CD1c-positive myeloid dendritic cell (primary cell): ENCODE results near the gene NDUFB7.
"Not testable (repeated sequence)": the region's sequence is repeated elsewhere in the genome, so short reads cannot be mapped to it uniquely, and the experiment has no call there.

Source experiments
- DNase-seq: peaks from one replicate; pipeline ENCODE4 v3.0.0-alpha.2; 2016; ENCODE audit errors: extremely low spot score

Gene NDUFB7

DNA sequence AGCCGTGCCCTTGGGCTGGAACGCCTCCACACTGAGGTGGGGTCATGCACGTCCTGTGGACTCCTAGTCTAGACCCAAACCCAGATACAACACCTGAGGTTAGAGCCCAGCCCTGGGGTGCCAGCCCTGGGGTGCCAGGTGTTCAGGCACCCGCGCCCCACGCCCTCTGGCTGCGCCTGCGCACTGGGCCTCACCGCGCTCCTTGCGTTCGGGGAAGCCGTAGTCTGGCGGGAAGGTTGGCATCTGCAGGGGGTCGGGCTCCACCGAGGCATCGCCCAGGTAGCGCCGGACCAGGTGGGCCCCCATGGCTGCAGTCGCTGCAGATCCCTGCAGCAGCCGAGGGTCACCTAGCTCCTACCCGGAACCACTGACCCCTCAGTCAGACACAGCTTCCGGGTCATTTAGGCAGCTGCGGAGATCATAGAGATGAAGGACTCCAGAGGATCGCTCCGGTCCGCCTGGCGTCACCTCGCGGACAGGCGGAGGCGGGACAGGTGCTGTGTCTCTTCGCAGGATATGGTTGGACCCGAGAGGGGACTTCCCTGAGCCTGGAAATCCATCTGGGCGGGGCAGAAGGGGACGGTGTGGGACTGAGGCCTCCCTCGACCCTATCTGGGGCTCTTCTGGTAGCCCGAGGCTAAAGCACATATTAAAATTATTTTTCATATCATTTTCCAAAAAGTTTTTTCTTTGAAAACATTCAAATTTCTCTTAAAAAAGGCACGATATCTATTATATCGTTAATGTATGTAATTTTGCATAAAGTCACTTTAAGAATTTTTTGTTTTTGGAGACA, at the start of gene NDUFB7:
NDUFB7 (minus strand) TSS at position 372 of the 796 bp plus-strand sequence; CDS start at position 306, 66 bp downstream.
- peak; percentile 94 for DNase-seq

DNA sequence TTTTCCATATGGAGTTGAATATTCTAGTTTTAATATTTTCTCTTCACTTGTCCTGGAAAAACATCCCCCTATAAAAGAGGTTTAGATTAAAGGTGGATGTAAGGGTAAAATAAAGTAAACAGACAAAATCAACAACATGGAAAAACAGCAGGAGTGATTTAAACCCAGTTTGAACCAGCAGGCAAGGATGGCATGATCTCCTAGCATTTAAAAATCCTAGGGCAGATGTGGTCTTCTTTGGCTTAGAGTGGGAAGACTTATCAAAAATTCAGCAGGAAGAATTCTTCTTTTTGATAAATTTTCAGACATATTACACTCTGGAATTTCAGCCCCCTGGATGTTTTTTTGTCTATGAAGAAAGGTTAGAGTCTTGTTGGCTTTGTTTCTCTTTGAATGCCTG, 47.5 kb upstream of the NDUFB7 start:
- DNase-seq: no peak

DNA sequence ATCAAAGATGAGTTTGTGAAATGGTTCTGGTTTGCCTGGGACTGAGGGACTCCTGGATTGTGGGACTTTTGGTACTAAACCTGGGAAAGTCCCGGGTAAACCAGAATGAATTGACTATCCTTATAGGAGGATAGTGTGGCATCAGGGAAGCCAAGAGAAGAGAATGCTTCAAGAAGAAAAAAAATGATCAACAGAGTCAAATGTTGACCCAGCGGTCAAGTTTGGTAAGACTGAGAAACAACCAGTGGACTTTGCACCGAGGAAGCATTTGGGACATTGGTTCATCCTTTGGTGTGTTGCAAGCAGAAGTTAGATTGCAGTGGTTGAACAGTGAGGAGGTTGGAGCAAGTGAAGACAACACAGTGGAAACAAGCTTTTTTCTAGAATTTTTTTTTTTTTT, 44.5 kb upstream of the NDUFB7 start:
- peak; percentile 60 for DNase-seq

DNA sequence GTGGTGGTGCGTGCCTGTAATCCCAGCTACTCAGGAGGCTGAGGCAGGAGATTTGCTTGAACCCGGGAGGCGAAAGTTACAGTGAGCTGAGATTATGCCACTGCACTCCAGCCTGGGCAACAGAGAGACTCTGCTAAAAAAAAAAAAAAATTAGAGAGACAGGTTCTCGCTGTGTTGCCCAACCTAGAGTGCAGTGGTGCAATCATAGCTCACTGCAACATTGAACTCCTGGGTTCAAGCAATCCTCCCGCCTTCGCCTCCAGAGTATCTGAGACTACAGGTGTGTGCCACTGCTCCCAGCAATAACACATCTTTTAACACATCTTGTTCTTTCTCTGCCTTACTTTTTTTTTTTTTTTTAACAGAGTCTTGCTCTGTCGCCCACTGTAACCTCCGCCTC, 43.8 kb upstream of the NDUFB7 start:
- DNase-seq: no peak

DNA sequence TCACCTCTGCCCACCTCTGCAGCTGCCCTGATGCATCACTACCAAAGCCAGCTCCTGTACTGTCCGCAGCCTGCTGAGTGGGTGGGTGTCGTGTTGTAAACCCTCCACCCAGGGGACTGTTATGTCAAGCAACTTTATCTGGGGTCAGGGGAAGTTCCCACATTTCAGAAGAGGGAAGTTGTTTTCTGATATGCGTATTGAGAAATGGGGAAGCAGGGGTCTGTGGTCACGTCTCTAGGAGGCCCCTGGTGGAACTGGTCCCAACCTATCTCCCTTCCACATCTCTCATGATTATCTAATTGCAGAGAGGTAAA, 42.2 kb upstream of the NDUFB7 start:
- peak; percentile 94 for DNase-seq

DNA sequence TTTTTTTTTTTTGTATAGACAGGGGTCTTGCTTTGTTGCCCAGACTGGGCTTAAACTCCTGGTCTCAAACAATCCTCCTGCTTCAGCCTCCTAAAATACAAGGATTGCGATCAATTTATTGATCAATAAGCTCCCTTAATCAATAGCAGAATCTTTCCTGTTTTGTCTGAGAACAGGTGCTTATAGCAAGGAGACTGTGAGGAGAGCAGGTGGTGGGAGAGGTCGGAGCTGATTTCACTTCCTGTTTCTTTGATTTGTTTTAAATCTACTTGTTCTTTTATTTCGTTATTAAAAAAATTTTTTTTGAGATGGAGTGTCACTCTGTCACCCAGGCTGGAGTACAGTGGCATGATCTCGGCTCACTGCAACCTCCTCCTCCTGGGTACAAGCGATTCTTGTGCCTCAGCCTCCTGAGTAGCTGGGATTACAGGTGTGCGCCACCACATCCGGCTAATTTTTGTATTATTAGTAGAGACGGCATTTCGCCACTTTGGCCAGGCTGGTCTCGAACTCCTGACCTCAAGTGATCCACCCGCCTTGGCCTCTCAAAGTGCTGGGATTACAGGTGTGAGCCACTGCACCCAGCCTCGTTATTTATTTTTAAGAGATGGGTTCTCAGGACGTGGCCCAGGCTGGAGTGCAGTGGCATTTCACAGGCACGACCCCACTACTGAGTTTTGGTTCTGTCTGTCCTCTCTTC, 41.7 kb upstream of the NDUFB7 start:
- peak; percentile 11 for DNase-seq

DNA sequence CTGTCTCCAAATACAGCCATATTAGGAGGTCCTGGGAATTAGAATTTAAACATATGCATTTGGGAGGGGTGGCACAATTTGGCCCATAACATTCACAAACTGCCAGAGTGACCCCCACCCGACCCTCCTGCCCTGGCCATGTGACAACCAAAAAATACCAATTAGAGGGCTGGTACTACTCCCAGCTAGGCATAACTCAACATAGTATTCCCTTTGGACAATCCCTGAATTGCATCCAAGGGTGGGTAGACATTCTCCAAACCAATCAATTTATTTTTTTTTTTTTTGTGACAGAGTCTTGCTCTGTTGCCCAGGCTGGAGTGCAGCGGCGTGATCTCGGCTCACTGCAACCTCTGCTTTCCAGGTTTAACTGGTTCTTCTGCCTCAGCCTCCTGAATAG, 40.8 kb upstream of the NDUFB7 start:
- DNase-seq: no peak

DNA sequence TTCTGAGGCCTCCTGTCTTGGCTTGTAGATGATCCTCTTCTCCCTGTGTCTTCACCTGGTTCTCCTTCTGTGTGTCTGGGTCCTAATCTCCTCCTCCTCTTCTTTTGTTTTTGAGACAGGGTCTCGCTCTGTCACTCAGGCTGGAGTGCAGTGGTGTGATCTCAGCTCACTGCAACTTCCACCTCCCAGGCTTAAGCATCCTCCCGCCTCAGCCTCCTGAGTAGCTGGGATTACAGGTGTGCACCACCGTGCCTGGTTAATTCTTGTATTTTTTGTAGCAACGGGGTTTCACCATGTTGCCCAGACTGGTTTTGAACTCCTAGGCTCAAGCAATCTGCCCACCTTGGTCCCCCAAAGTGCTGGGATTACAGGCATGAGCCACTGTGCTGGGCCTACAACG, 40.4 kb upstream of the NDUFB7 start:
- not testable (repeated sequence) for DNase-seq

DNA sequence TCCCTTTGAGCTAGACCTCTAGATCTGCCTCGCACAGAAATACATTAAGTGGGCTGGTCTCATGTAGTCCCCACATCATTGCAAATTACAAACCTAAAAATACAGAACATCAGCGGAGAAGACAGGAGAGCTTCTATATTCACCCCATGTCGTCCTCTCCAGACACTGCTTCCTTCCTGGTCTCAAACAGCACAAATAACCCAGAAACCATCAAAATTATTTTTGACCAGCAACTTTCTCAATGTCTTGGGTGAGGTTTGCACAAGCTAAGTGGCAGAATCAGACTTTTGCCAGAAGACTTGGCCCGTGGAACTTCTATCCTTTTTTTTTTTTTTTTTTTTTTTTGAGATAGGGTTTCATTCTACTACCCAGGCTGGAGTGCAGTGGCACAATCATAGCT, 39.2 kb upstream of the NDUFB7 start:
- DNase-seq: no peak

DNA sequence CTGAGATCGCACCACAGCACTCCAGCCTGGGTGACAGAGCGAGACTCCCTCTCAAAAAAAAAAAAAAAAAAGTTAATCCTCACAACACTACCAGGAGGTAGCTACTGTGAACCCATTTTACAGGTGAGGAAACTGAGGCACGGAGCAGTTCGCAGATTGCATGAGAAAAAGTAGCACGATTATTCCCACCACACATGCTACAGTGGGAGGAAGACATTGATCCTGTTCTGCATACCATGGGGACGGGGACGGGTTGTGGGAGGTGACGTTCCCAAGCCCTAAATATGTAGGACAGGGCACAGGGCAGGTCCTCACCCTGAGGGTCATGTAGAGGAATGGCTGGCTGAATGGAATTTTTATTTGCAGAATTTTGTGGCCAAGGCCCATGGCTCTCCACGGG, 34.8 kb upstream of the NDUFB7 start:
- DNase-seq: no peak

DNA sequence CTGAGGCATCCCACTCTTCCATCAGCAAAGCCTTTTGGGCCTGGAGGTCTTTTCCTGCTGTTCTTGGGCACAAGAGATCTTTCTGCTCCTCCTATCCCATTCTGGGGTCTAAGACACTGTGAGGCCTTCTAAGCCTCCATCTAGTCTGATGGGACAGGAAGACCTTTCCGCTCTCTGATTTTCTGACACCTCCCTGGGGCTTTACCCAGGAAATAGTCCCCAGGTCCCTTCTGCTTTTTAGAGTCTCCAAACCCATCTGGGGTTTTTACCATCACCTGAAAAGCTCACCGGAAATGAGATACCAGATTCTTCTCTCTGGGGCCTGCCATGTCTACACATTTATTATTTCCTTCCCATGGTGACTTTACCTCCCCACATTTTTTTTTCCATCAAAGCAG, 32.1 kb upstream of the NDUFB7 start:
- no peak for DNase-seq

DNA sequence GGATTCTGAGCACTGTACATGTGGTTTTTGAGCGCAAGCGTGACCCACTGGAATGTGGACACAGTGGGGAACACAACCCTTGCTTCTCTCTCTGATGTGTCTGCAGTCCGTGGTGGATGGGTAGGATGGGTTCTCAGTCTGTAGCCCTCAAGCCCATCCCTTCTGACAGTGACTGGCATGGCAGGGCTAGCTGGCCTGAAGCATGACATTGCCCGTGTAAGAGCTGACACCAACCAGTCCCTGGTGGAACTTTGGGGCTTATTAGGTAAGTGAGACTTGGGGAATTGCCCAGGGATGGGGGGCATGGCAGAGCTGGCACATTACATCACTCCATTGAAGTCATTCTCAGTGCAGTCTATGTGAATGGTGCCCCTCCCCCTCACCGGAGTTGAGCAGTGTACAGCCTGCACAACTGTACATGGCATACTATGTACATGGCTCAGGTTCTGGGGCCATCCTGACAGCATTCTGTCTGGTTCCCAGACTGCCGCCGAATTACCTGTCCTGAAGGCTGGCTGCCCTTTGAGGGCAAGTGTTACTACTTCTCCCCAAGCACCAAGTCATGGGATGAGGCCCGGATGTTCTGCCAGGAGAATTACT, 27.8 kb upstream of the NDUFB7 start:
- DNase-seq: no peak

DNA sequence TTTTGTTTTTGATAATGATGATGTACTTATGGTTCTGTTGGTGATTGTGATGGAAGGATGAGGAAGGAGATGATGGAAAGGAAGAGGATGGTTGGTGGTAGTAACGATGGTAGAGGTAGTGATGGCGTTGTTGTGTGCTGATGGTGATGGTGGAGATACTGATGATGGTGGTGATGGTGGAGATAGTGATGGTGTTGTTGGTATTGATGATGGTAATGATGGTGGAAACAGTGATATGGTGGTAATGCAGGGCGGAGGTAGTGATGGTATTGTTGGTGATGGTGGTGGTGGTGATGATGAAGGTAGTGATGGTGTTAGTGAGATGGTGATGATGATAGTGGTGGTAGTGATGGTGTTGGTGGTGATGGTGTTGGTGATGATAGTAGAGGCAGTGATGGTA, 23.7 kb upstream of the NDUFB7 start:
- no peak for DNase-seq

DNA sequence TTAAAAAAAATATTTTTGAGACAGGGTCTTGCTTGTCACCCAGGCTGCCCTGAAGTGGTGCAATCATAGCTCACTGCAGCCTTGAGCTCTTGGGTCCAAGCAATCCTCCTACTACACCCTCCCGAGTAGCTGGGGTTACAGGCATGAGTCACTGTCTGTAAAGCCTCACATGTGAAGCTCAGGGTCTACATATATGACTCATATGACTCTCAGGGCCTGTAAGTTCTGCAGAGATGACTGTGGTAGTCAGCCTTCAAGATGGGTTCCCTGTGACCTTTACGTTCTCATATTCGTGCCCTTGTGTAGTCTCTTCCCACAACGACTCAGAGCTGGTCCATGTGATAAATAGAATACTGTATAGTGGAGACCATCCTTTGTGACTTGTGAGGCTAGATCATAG, 17.6 kb upstream of the NDUFB7 start:
- DNase-seq: peak; percentile 46

DNA sequence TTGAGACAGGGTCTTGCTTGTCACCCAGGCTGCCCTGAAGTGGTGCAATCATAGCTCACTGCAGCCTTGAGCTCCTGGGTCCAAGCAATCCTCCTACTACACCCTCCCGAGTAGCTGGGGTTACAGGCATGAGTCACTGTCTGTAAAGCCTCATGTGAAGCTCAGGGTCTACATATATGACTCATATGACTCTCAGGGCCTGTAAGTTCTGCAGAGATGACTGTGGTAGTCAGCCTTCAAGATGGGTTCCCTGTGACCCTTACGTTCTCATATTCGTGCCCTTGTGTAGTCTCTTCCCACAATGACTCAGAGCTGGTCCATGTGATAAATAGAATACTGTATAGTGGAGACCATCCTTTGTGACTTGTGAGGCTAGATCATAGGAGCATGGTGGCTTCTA, 13.3 kb upstream of the NDUFB7 start:
- peak; percentile 66 for DNase-seq

DNA sequence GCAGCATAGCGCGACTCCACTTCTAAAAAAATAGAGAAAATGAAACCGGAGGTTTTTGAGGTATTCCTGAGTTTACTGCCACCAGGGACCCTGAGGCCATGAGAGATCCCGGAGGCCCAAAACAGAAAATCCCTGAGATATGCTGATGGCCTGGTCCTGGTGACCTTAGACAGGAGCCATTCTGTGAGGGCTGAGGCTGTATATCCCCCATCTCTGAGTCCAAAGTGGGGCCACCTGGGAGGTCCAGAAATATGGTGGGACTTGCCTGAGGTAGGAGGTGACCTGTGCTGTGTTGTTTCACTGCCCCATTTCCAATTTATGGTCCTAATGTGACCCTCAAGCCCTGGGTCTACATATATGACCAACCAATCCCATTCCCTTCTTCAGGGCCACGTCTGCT, 12.5 kb upstream of the NDUFB7 start:
- not testable (repeated sequence) for DNase-seq

DNA sequence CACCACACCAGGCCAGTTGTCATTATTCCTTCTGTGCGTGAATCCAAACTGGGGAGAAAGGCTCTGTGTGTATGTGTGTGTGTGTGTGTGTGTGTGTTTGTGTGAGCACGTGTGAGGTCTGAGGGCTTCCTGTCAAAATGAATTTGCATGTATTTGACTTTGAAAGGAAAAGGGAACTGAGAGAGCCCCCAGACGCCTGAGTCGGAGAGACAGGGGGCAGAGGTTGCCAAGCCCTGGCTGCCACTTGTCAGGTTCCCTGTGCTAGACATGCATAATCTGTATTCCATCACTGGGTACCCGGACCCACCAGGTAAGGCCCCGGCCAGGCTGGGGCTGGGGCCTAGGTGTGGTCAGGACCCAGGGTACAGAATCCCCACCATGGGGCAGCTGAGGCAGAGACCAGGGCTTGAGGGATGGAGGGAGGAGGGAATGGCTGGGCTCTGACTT, 11.1 kb upstream of the NDUFB7 start, which contains the start of gene CLEC17A:
CLEC17A (plus strand) TSS at position 191 of the 447 bp plus-strand sequence; CDS start at position 268, 77 bp downstream.
- DNase-seq: peak; percentile 75

DNA sequence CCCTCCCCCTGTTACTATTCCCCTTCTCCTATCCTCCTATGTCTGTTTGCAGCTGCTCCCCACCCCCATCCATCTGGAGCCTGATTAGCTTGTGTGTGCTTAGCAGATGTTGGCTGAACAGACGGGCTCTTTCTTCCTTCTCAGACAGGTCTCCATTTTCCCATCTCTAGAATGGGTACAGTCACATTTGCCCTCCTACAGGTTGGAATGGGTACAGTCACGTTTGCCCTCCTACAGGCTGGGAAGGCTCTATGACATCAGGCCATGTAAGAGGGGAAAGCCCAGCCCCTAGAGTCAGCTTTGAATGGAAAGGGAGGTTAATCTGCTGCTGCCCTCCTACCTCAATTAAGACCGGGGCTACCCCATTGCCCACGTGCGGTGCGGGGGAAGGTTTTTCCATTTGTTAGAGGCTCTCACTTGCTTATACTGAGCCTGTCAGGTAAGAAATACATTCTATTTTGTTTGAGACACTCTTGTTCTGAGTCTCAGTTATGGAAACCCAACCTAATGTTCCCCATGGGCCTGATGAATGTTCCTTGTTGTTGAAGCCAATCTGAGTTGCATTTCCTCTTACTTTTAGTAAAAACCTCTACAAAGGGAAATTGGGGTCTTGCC, 8.9 kb upstream of the NDUFB7 start:
- DNase-seq: no peak

DNA sequence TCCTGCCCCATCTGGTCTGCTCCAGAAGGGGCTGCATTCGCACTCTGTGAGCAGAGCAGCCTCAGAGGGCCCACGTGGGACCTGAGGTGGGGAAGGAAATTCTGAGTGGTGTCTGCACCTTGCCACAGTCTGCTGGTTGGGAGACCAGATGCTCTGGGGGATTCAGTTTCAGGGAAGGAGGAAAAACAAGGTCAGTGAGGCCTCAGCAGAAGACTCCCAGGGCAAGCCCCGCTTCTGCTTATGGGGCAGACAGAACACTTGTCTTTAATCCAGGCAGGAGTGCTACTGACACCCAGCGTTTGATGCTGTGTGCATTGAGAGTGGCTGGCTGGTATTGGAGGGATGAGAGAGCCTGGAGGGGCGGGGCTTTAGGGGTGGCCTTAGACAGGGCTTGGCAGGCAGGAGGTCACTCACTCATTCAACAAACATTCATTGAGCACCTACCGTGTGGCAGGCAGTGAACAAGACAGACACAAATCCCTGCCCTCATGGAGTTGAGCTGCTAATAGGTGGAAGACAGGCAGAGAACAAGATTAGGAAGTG, 6.1 kb upstream of the NDUFB7 start:
- DNase-seq: no peak

DNA sequence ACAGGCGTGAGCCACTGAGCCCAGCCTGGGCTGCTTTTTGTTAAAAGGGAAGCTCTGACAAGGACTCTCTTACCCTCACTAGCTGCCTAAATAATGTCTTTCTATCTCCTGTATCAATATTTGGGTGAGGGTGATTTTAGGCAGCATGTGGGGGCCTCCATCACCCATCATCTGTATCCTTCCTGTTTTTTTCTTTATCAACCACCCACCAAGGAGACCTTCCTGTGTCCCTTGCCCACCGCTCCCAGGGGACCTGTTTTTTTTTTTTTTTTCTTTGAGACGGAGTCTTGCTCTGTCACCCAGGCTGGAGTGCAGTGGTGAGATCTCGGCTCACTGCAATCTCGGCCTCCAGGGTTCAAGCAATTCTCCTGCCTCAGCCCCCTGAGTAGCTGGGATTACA, 5.4 kb upstream of the NDUFB7 start:
- DNase-seq: no peak

DNA sequence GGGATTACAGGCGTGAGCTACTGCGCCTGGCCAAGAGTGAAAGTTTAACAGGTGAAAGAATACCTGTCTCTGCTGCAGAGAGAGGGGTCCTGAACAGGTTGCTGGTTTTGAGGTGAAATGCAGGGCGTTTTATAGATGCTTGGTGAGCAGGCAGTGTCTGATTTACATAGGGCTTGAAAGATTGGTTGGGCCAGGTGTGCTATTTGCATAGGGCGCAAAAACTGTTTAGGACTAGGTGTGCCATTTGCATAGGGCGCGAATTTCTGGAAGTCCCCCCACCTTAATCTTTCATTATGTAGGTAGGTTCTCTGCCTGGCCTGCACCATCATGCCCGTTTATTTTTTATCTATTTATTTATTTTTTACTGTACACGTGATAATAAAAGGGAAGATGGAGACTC, 4.5 kb upstream of the NDUFB7 start:
- DNase-seq: no peak

DNA sequence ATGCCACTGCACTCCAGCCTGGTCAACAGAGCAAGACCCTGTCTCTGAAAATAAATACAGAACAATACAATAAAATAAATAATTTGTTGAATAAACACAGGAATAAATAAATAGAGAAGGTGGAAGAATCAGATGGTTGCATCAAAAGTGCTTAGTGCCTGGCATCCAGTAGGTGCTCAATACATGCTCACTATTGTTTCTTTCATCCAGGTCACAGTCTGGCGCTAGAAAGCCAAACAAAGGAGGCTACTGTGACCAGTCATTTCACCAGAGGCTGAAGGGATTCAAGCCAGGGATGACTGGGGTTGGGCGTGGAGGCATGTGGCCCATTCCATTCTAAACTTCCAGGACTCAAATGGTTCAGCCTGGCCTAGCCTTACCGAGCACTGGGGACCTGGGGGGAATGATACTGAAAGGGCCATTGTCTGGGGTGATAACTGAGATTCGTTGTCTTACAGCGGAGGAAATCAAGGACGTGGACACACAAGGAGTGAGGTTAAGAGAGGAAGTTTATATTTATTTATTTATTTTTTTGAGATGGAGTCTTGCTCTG, 3.6 kb upstream of the NDUFB7 start:
- DNase-seq: no peak
